Measurements from ENCODE around the gene CSNK1G1. TPM values are rescaled to one million over a fixed set of nuclear protein-coding genes. Genes with fewer than 3 reads are reported as not detected.

Gene CSNK1G1
- total RNA-seq, 1 donor from 2014 or later, result 12.8 TPM

GRCh38 chr15:64197425-64197824 is 158.5 kb downstream of the CSNK1G1 start:
- TF ChIP-seq POLR2A (IDR thresholded peaks at IDR 0.05), result no peak
- TF ChIP-seq CTCF (IDR thresholded peaks at IDR 0.05), result no peak
- TF ChIP-seq POLR2AphosphoS5 (IDR thresholded peaks at IDR 0.05; ENCODE audit: insufficient read depth in 1 of 2, low read depth in 1 of 2), result no peak
- Histone ChIP-seq H3K27me3 (no peaks in the 10 kb centered on the region), H3K27ac (no peak overlapping the region), H3K9me3 (no peaks in the 10 kb centered on the region), H3K4me3 (no peak overlapping the region), H3K36me3 (peaks cover 0 to 28% of the 10 kb centered on the region in 2 donors), H3K4me1 (peaks cover 10% of the 10 kb centered on the region)
- intact Hi-C loops (cut with DNase I), result no loop called here
- DNase-seq (ENCODE audit: extremely low spot score in 2 of 2), result no peak

- no peaks in the 10 kb centered on the region for H3K27me3 ChIP-seq
- intact Hi-C loops (cut with DNase I), result no loop called here
- H3K4me3 ChIP-seq, result no peak overlapping the region
- TF ChIP-seq POLR2A (IDR thresholded peaks at IDR 0.05), result no peak
- TF ChIP-seq POLR2AphosphoS5 (IDR thresholded peaks at IDR 0.05; ENCODE audit: insufficient read depth in 1 of 2, low read depth in 1 of 2), result no peak
- TF ChIP-seq CTCF (IDR thresholded peaks at IDR 0.05), result no peak
- no peak overlapping the region for H3K27ac ChIP-seq
- H3K9me3 ChIP-seq, result no peaks in the 10 kb centered on the region
- no peak for DNase-seq (ENCODE audit: extremely low spot score in 2 of 2)
- H3K36me3 ChIP-seq, result peaks cover 0 to 12% of the 10 kb centered on the region in 2 donors
- H3K4me1 ChIP-seq, result peaks cover 10% of the 10 kb centered on the region
Observed at GRCh38 chr15:64193971-64194370, 162.0 kb downstream of the CSNK1G1 start.

- H3K9me3 ChIP-seq, result no peaks in the 10 kb centered on the region
- H3K36me3 ChIP-seq, result peaks cover 0 to 12% of the 10 kb centered on the region in 2 donors
- intact Hi-C loops (cut with DNase I), result no loop called here
- peaks cover 1% of the 10 kb centered on the region for H3K4me1 ChIP-seq
- H3K4me3 ChIP-seq, result no peak overlapping the region
- H3K27me3 ChIP-seq, result no peaks in the 10 kb centered on the region
- DNase-seq (ENCODE audit: extremely low spot score in 2 of 2), result no peak
- no peak overlapping the region for H3K27ac ChIP-seq
- no peak for TF ChIP-seq POLR2A (IDR thresholded peaks at IDR 0.05)
- no peak for TF ChIP-seq CTCF (IDR thresholded peaks at IDR 0.05)
- no peak for TF ChIP-seq POLR2AphosphoS5 (IDR thresholded peaks at IDR 0.05; ENCODE audit: insufficient read depth in 1 of 2, low read depth in 1 of 2)
Observed at GRCh38 chr15:64191971-64192830, 163.8 kb downstream of the CSNK1G1 start.

GRCh38 chr15:64187396-64188191 is 168.4 kb downstream of the CSNK1G1 start:
- Histone ChIP-seq H3K4me1 (no peaks in the 10 kb centered on the region), H3K4me3 (no peak overlapping the region), H3K9me3 (no peaks in the 10 kb centered on the region), H3K27me3 (no peaks in the 10 kb centered on the region), H3K36me3 (no peaks in the 10 kb centered on the region), H3K27ac (no peak overlapping the region)
- no peak for DNase-seq (ENCODE audit: extremely low spot score in 2 of 2)
- TF ChIP-seq POLR2A (IDR thresholded peaks at IDR 0.05) (no peak), POLR2AphosphoS5 (IDR thresholded peaks at IDR 0.05; ENCODE audit: insufficient read depth in 1 of 2, low read depth in 1 of 2) (peak in 1 of 2 donors; percentile 84), CTCF (IDR thresholded peaks at IDR 0.05) (no peak)
- intact Hi-C loops (cut with DNase I), result no loop called here
